Mammary epithelial cell (primary cell): ENCODE results near the gene MED25.

Experiments
- EZH2 ChIP-seq: IDR thresholded peaks from 2 replicates; pipeline ENCODE4 v1.6.1; 2012; ENCODE audit warnings: low read length, inconsistent platforms, borderline replicate concordance
- TF ChIP-seq, protein P1 (sequence below), 2 donors: IDR thresholded peaks in 1 of 2; conservative IDR thresholded peaks in 1 of 2; 2 replicates each; pipeline ENCODE4 v1.5.1; 2011 to 2012; ENCODE audit warnings: inconsistent platforms in 2 of 2, low read length in 2 of 2, mild to moderate bottlenecking in 2 of 2, control low read depth in 1 of 2, low read depth in 1 of 2; ENCODE audit not compliant: insufficient read depth in 1 of 2; ENCODE audit errors: extremely low read depth in 1 of 2

DNA sequence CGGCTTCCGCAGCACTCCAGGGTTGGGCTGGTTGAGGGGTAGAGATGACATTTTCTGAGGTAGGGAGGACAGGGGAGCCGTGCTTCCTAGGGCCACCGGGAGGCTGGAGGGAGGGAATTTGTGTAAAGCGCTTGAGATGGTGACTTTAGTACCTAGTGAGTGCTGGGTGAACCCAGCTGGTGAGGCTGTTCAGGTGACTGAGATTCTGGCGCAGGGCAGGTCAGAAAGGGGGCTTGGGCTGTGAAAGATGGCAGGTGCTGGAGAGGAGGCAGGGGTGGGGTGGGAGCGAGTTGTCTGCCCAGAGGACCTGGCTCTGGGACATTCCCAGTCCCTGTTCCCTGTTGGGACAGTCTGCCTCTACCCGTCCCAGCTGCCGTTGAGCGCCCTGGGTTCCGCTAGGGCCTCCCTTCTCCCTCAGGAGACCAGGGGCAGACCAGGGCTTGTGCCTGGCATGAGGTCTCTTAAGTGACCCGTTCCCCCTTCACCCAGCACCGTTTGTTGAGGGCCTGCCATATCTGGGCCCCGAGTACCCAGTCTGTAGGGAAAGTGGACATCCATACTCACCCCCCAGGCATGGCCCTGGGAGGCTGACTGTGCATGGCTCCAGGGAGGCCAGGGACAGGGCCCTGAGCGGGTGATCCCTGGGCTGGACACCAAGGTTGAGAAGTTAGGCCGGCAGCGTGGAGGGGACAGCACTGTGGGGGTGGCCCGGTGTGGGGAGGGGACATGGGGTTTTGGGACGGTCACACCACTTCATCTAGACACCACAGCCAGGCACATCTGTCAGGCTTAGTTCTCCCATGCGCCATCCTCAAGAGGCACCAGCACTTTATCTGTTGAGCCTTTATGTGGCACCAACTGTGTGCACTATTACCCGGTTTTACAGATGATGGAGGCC, 37.8 kb downstream of the MED25 start:
- no peak for TF ChIP-seq EZH2
- TF ChIP-seq, protein P1, sequence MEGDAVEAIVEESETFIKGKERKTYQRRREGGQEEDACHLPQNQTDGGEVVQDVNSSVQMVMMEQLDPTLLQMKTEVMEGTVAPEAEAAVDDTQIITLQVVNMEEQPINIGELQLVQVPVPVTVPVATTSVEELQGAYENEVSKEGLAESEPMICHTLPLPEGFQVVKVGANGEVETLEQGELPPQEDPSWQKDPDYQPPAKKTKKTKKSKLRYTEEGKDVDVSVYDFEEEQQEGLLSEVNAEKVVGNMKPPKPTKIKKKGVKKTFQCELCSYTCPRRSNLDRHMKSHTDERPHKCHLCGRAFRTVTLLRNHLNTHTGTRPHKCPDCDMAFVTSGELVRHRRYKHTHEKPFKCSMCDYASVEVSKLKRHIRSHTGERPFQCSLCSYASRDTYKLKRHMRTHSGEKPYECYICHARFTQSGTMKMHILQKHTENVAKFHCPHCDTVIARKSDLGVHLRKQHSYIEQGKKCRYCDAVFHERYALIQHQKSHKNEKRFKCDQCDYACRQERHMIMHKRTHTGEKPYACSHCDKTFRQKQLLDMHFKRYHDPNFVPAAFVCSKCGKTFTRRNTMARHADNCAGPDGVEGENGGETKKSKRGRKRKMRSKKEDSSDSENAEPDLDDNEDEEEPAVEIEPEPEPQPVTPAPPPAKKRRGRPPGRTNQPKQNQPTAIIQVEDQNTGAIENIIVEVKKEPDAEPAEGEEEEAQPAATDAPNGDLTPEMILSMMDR (conservative IDR thresholded peaks at IDR 0.05 in 1 of 2, IDR thresholded peaks at IDR 0.05 in 1 of 2; ENCODE audit: extremely low read depth in 1 of 2, insufficient read depth in 1 of 2, low read depth in 1 of 2, low read length in 2 of 2): no peak
